ENCODE measurements around the gene TAF1A.

TAF1A gene

GRCh38 chr1:222535455-222535854, 54.3 kb downstream of the TAF1A start:
- no peak for DNase-seq (ENCODE audit: low read depth in 3 of 3)

GRCh38 chr1:222530852-222531251, 58.9 kb downstream of the TAF1A start:
- no peak for DNase-seq (ENCODE audit: low read depth in 3 of 3)

GRCh38 chr1:222529916-222530315, 59.8 kb downstream of the TAF1A start:
- DNase-seq (ENCODE audit: low read depth in 3 of 3), result no peak

- DNase-seq (ENCODE audit: low read depth in 3 of 3), result no peak
Observed at GRCh38 chr1:222529181-222529580, 60.6 kb downstream of the TAF1A start.

- no peak for DNase-seq (ENCODE audit: low read depth in 3 of 3)
Observed at GRCh38 chr1:222525951-222526350, 63.8 kb downstream of the TAF1A start.

- no peak for DNase-seq (ENCODE audit: low read depth in 3 of 3)
Observed at GRCh38 chr1:222523852-222524251, 65.9 kb downstream of the TAF1A start.

- DNase-seq (ENCODE audit: low read depth in 3 of 3), result no peak
Observed at GRCh38 chr1:222522105-222522915, 67.4 kb downstream of the TAF1A start.

GRCh38 chr1:222521299-222522104, 68.2 kb downstream of the TAF1A start:
- no peak for DNase-seq (ENCODE audit: low read depth in 3 of 3)

Measured in stimulated activated CD4-positive, alpha-beta T cell treated with anti-CD3 and anti-CD28 coated beads, TNF-alpha, amount 100 ng/mL, for 48 hours (primary cell).